H9 (cell line): ENCODE data around the gene TMBIM1. TPM values are rescaled to one million over a fixed set of nuclear protein-coding genes. Genes with fewer than 3 reads are reported as not detected.

Source experiments
- DNase-seq: peaks from one replicate; pipeline ENCODE4 v3.0.0-alpha.2; 2017
- H2AFZ ChIP-seq: one replicate; pipeline ENCODE4 v1.6.1; 2013; ENCODE audit warnings: mild to moderate bottlenecking, low read length, control low read depth, moderate library complexity
- H2AK5ac ChIP-seq: 2 replicates; pipeline ENCODE4 v1.6.1; 2013; ENCODE audit warnings: low read length, control low read depth, mixed read lengths; ENCODE audit not compliant: insufficient read length
- H2BK120ac ChIP-seq: one replicate; pipeline ENCODE4 v1.6.1; 2013; ENCODE audit warnings: low read depth, mild to moderate bottlenecking, low read length, control low read depth, inconsistent platforms; ENCODE audit not compliant: poor library complexity, severe bottlenecking
- H2BK12ac ChIP-seq: 2 replicates; pipeline ENCODE4 v1.6.1; 2013; ENCODE audit warnings: low read length, control low read depth, mixed read lengths, low read depth; ENCODE audit not compliant: insufficient read length
- H2BK15ac ChIP-seq: 2 replicates; pipeline ENCODE4 v1.6.1; 2013; ENCODE audit warnings: low read depth, low read length, control low read depth
- H2BK20ac ChIP-seq: one replicate; pipeline ENCODE4 v1.6.1; 2013; ENCODE audit warnings: low read depth, mild to moderate bottlenecking, low read length, control low read depth, inconsistent platforms; ENCODE audit not compliant: poor library complexity, severe bottlenecking
- H2BK5ac ChIP-seq: 2 replicates; pipeline ENCODE4 v1.6.1; 2013; ENCODE audit warnings: low read length, control low read depth, mixed read lengths; ENCODE audit not compliant: insufficient read length
- H3K14ac ChIP-seq: 2 replicates; pipeline ENCODE4 v1.6.1; 2013; ENCODE audit warnings: low read length, control low read depth; ENCODE audit not compliant: insufficient read depth
- H3K18ac ChIP-seq: 2 replicates; pipeline ENCODE4 v1.6.1; 2013; ENCODE audit warnings: low read depth, mild to moderate bottlenecking, mixed read lengths, low read length, control low read depth; ENCODE audit not compliant: insufficient read length
- H3K23ac ChIP-seq: 2 replicates; pipeline ENCODE4 v1.6.1; 2013; ENCODE audit warnings: low read length, control low read depth, mixed read lengths, low read depth; ENCODE audit not compliant: insufficient read length
- H3K23me2 ChIP-seq: 2 replicates; pipeline ENCODE4 v1.6.1; 2013; ENCODE audit warnings: low read depth, mild to moderate bottlenecking, mixed read lengths, low read length, control low read depth; ENCODE audit not compliant: insufficient read length, poor library complexity, severe bottlenecking
- H3K27ac ChIP-seq: 2 replicates; pipeline ENCODE4 v1.5.1; 2013; ENCODE audit warnings: low read length, control low read depth, mixed read lengths, low read depth; ENCODE audit not compliant: insufficient read length
- H3K27me3 ChIP-seq: 2 replicates; pipeline ENCODE4 v1.6.1; 2013; ENCODE audit warnings: low read length, control low read depth, inconsistent platforms; ENCODE audit not compliant: insufficient read depth
- H3K4ac ChIP-seq: 2 replicates; pipeline ENCODE4 v1.6.1; 2013; ENCODE audit warnings: low read depth, mild to moderate bottlenecking, control low read depth, inconsistent platforms, low read length, moderate library complexity
- H3K4me1 ChIP-seq: 2 replicates; pipeline ENCODE4 v1.6.1; 2013; ENCODE audit warnings: low read length, control low read depth, inconsistent platforms; ENCODE audit not compliant: insufficient read depth
- H3K4me2 ChIP-seq: 2 replicates; pipeline ENCODE4 v1.6.1; 2013; ENCODE audit warnings: low read length, control low read depth, mixed read lengths; ENCODE audit not compliant: insufficient read length, insufficient read depth
- H3K56ac ChIP-seq: 2 replicates; pipeline ENCODE4 v1.6.1; 2013; ENCODE audit warnings: low read depth, mild to moderate bottlenecking, mixed read lengths, low read length, control low read depth; ENCODE audit not compliant: insufficient read length
- H3K79me1 ChIP-seq: 2 replicates; pipeline ENCODE4 v1.6.1; 2013; ENCODE audit warnings: low read depth, mild to moderate bottlenecking, moderate library complexity, low read length, control low read depth, inconsistent platforms; ENCODE audit not compliant: insufficient read depth, poor library complexity, severe bottlenecking
- H3K79me2 ChIP-seq: 2 replicates; pipeline ENCODE4 v1.6.1; 2013; ENCODE audit warnings: low read length, control low read depth, inconsistent platforms; ENCODE audit not compliant: insufficient read depth
- H3K9ac ChIP-seq: 2 replicates; pipeline ENCODE4 v1.6.1; 2013; ENCODE audit warnings: low read length, control low read depth, mixed read lengths; ENCODE audit not compliant: insufficient read length; ENCODE audit errors: extremely low read depth
- H3K9me3 ChIP-seq: one replicate; pipeline ENCODE4 v1.6.1; 2013; ENCODE audit warnings: low read depth, low read length, inconsistent platforms; ENCODE audit not compliant: control insufficient read depth
- H3T11ph ChIP-seq: one replicate; pipeline ENCODE4 v1.6.1; 2013; ENCODE audit warnings: mild to moderate bottlenecking, low read length, control low read depth, inconsistent platforms
- H4K20me1 ChIP-seq: one replicate; pipeline ENCODE4 v1.6.1; 2013; ENCODE audit not compliant: control insufficient read depth, insufficient read length, insufficient read depth
- H4K5ac ChIP-seq: 2 replicates; pipeline ENCODE4 v1.6.1; 2013; ENCODE audit warnings: low read depth, mild to moderate bottlenecking, mixed read lengths, low read length, control low read depth; ENCODE audit not compliant: insufficient read length
- H4K8ac ChIP-seq: replicated peaks from 2 replicates; pipeline ENCODE4 v1.6.1; 2013; ENCODE audit warnings: low read length, control low read depth, mixed read lengths, low read depth; ENCODE audit not compliant: insufficient read length
- H4K91ac ChIP-seq: 2 replicates; pipeline ENCODE4 v1.6.1; 2013; ENCODE audit warnings: low read depth, mild to moderate bottlenecking, moderate library complexity, mixed read lengths, low read length, control low read depth; ENCODE audit not compliant: insufficient read length
- H3K27ac Mint-ChIP-seq, 3 experiments: 2 replicates in 2 of 3; 3 replicates in 1 of 3; pipeline ENCODE4 v1.8.0; 2020 to 2021; ENCODE audit warnings: mixed read lengths in 3 of 3, mild to moderate bottlenecking in 1 of 3, moderate library complexity in 1 of 3
- H3K27me3 Mint-ChIP-seq: 2 replicates; pipeline ENCODE4 v1.8.0; 2021; ENCODE audit warnings: low read depth, mild to moderate bottlenecking, moderate library complexity, mixed read lengths
- H3K36me3 Mint-ChIP-seq, 3 experiments: 2 replicates in 2 of 3; 3 replicates in 1 of 3; pipeline ENCODE4 v1.8.0; 2020 to 2021; ENCODE audit warnings: low read depth in 3 of 3, mixed read lengths in 3 of 3; ENCODE audit not compliant: insufficient read depth in 1 of 3
- H3K4me1 Mint-ChIP-seq, 2 experiments: 2 replicates each; pipeline ENCODE4 v1.8.0; 2020; ENCODE audit warnings: mixed read lengths in 2 of 2
- H3K4me3 Mint-ChIP-seq, 2 experiments: 2 replicates in 1 of 2; 3 replicates in 1 of 2; pipeline ENCODE4 v1.8.0; 2020 to 2021; ENCODE audit warnings: mild to moderate bottlenecking in 2 of 2, mixed read lengths in 2 of 2, moderate library complexity in 1 of 2
- H3K9me3 Mint-ChIP-seq, 2 experiments: 2 replicates in 1 of 2; 3 replicates in 1 of 2; pipeline ENCODE4 v1.8.0; 2020; ENCODE audit warnings: mild to moderate bottlenecking in 2 of 2, mixed read lengths in 2 of 2, moderate library complexity in 1 of 2
- WGBS: extraction: QIAGEN DNeasy Blood & Tissue Kit; methylation state at CpG from one replicate; pipeline ENCODE4 v1.1.7; 2013; ENCODE audit warnings: missing lambda C conversion rate, low lambda C conversion rate, mixed read lengths; ENCODE audit not compliant: insufficient read length; ENCODE audit errors: extremely low coverage; 5-methylcytosine and 5-hydroxymethylcytosine counted together
- total RNA-seq: library from RNA; stranded (reverse); gene quantifications from 2 replicates; pipeline ENCODE4 v1.2.1, GENCODE V29; 2021
- TF ChIP-seq, protein P1 (sequence below): fragments of 200-600 bp; sonication (generic); conservative IDR thresholded peaks from 3 replicates; pipeline ENCODE4 v1.8.0; 2021; ENCODE audit warnings: antibody characterized with exemption, mild to moderate bottlenecking

TMBIM1 gene
- total RNA-seq, 1 experiment from 2014 or later, result 17.4 TPM

DNA sequence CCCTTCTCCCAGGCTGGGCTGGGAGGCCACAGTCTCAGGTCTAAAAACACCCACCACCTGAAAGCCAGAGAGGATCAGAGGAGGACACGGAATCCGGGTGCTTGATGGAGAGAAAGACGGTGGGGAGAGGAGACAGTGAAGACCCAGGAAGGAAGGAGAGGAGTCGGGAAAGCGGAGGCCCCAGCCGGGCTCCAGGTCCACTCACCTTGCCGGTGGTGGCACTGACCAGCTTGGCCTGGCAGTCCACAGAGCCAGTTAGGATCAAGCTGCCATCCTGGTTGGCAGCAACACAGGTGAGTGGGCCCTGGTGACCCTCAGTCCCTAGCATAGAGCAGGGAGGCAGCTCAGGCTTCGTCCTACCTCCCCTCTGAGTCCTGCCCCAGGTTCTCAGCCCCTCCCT is 26.7 kb downstream of the TMBIM1 start:
- Mint-ChIP-seq H3K9me3 (no peaks in the 10 kb centered on the region), H3K4me1 (peaks cover 12 to 18% of the 10 kb centered on the region in 2 experiments)

More for the DNA sequence above, 26.7 kb downstream of the TMBIM1 start:
- Histone ChIP-seq H3K23ac (no peak overlapping the region), H3K23me2 (peaks cover 5% of the 10 kb centered on the region), H2BK120ac (no peak overlapping the region), H4K20me1 (no peaks in the 10 kb centered on the region), H3K9me3 (no peaks in the 10 kb centered on the region), H2BK15ac (no peak overlapping the region), H2BK5ac (no peak overlapping the region), H2BK12ac (no peak overlapping the region), H4K5ac (no peak overlapping the region), H3K79me2 (no peaks in the 10 kb centered on the region), H2AFZ (no peak overlapping the region), H4K8ac (no peak overlapping the region), H2BK20ac (no peak overlapping the region), H4K91ac (no peak overlapping the region), H3K18ac (no peak overlapping the region), H2AK5ac (no peak overlapping the region), H3K27ac (no peak overlapping the region), H3K4ac (no peak overlapping the region), H3K14ac (no peak overlapping the region), H3K27me3 (no peaks in the 10 kb centered on the region), H3T11ph (no peak overlapping the region), H3K79me1 (no peaks in the 10 kb centered on the region), H3K4me1 (peaks cover 4% of the 10 kb centered on the region; the same call in 1 of the 2 replicates), H3K56ac (no peak overlapping the region), H3K9ac (no peak overlapping the region), H3K4me2 (no peak overlapping the region)
- no peak for DNase-seq
- TF ChIP-seq, protein P1, sequence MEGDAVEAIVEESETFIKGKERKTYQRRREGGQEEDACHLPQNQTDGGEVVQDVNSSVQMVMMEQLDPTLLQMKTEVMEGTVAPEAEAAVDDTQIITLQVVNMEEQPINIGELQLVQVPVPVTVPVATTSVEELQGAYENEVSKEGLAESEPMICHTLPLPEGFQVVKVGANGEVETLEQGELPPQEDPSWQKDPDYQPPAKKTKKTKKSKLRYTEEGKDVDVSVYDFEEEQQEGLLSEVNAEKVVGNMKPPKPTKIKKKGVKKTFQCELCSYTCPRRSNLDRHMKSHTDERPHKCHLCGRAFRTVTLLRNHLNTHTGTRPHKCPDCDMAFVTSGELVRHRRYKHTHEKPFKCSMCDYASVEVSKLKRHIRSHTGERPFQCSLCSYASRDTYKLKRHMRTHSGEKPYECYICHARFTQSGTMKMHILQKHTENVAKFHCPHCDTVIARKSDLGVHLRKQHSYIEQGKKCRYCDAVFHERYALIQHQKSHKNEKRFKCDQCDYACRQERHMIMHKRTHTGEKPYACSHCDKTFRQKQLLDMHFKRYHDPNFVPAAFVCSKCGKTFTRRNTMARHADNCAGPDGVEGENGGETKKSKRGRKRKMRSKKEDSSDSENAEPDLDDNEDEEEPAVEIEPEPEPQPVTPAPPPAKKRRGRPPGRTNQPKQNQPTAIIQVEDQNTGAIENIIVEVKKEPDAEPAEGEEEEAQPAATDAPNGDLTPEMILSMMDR, result no peak
- Mint-ChIP-seq H3K27ac (no peak overlapping the region), H3K27me3 (no peaks in the 10 kb centered on the region; the same call in 1 of the 2 replicates), H3K36me3 (peaks cover 19 to 42% (median 38%) of the 10 kb centered on the region in 3 experiments; a peak in 6 of 7 replicates), H3K4me3 (no peak overlapping the region)
- WGBS, result no CpG with 5 or more reads among the region's 8 CpGs
